ENCODE measurements around the gene ZNF277. TPM values are rescaled to one million over a fixed set of nuclear protein-coding genes. Genes with fewer than 3 reads are reported as not detected.
"Not testable (repeated sequence)": the region's sequence is repeated elsewhere in the genome, so short reads cannot be mapped to it uniquely, and the experiment has no call there.

The ZNF277 gene
- total and polyA plus RNA-seq, 7 experiments from 2014 or later: 19.5 to 38.8 (median 25.9) TPM

DNA sequence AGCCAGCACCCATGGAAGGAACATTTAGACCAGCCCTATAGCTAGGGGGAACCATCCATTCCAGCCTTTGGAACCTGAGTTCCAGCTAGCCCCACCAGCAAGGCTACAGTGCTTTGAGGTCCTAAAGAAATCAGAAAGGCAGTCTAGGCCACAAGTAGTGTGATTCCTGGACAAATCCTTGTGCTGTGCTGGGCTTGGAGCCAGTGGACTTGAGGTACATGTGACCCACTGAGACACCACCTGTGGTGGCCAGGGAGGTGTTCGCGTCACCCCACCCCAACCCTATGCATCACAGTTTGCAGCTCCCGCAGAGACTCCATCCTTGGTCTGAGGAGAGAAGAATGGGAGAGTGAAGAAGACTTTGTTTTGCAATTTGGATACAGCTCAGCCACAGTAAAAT is 31.8 kb downstream of the ZNF277 start:
- H3K4me3 Mint-ChIP-seq: no peak overlapping the region
- no peak overlapping the region for H3K4me3 ChIP-seq (ENCODE audit: low read length)
- no peaks in the 10 kb centered on the region for H3K27me3 Mint-ChIP-seq
- ATAC-seq (no peak), DNase-seq (no peak)
- no peaks in the 10 kb centered on the region for H3K4me1 ChIP-seq (ENCODE audit: control insufficient read depth in 2 of 2, insufficient read depth in 2 of 2, low read length in 2 of 2)
- H3K9me3 Mint-ChIP-seq: peaks cover 0 to 31% (median 8%) of the 10 kb centered on the region in 11 donors
- CTCF ChIA-PET: no interaction called here
- intact Hi-C loops (cut with micrococcal nuclease): no loop called here
- no peaks in the 10 kb centered on the region for H3K27me3 ChIP-seq (ENCODE audit: control insufficient read depth in 2 of 2, insufficient read depth in 2 of 2, low read length in 2 of 2)
- H3K36me3 Mint-ChIP-seq: peaks cover 4 to 60% (median 52%) of the 10 kb centered on the region in 5 donors
- POLR2A ChIA-PET: no interaction called here
- no peak overlapping the region for H3K27ac Mint-ChIP-seq
- H3K36me3 ChIP-seq (ENCODE audit: control insufficient read depth in 2 of 3, insufficient read depth in 3 of 3, low read length in 3 of 3): no peaks in the 10 kb centered on the region
- peaks cover under 1 to 23% (median 5%) of the 10 kb centered on the region in 7 donors for H3K4me1 Mint-ChIP-seq
- H3K27ac ChIP-seq (ENCODE audit: low read depth, low read length): no peak overlapping the region
- H3K9me3 ChIP-seq (ENCODE audit: control insufficient read depth in 2 of 3, low read length in 3 of 3): no peaks in the 10 kb centered on the region

DNA sequence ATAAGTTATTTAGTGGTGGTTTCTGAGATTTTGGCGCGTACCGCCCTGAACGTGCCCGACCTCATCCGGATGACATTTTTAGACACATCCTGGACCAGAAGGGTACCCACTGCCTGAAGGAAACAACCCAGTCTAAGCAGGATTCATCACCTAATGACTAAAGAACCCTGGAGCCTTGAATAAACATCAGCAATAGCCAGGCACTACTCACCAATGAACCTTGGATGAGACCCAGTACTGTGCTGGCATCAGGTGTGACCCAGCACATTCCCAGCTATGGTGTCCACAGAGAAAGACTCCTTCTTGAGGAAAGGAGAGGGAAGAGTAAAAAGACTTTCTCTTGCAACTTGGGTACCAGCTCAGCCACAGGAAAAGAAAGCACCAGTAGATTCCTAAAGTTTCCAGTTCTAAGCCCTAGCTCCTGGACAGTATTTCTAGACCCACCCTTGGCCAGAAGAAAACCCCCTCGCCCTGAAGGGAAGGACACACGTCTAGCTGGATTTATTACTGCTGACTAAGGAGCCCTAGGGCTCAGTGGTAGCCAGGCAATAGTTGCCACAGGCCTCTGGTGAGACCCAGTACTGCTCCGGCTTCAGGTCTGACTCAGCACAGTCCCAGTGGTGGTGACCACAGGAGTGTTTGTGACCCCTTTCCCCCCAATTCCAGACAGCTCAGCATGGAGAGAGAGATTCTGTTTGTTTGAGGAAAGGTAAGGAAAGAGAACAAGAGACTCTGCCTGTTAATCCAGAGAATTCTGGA is 32.5 kb downstream of the ZNF277 start:
- intact Hi-C loops (cut with micrococcal nuclease): no loop called here
- Mint-ChIP-seq H3K27me3 (no peaks in the 10 kb centered on the region), H3K4me1 (peaks cover 0 to 22% (median 5%) of the 10 kb centered on the region in 7 donors), H3K36me3 (peaks cover 4 to 59% (median 51%) of the 10 kb centered on the region in 5 donors), H3K4me3 (no peak overlapping the region), H3K9me3 (peaks cover 0 to 27% (median 8%) of the 10 kb centered on the region in 11 donors), H3K27ac (no peak overlapping the region)
- DNase-seq (no peak), ATAC-seq (no peak)
- ChIA-PET CTCF (interaction anchor here (0.6 kb wide), 1 partner anchor 12 kb away, joined by 3 read pairs; no protein-coding TSS in a partner anchor), POLR2A (no interaction called here)
- Histone ChIP-seq H3K4me1 (ENCODE audit: control insufficient read depth in 2 of 2, insufficient read depth in 2 of 2, low read length in 2 of 2) (no peaks in the 10 kb centered on the region), H3K27me3 (ENCODE audit: control insufficient read depth in 2 of 2, insufficient read depth in 2 of 2, low read length in 2 of 2) (no peaks in the 10 kb centered on the region), H3K36me3 (ENCODE audit: control insufficient read depth in 2 of 3, insufficient read depth in 3 of 3, low read length in 3 of 3) (no peaks in the 10 kb centered on the region), H3K9me3 (ENCODE audit: control insufficient read depth in 2 of 3, low read length in 3 of 3) (no peaks in the 10 kb centered on the region), H3K4me3 (ENCODE audit: low read length) (no peak overlapping the region), H3K27ac (ENCODE audit: low read depth, low read length) (no peak overlapping the region)

DNA sequence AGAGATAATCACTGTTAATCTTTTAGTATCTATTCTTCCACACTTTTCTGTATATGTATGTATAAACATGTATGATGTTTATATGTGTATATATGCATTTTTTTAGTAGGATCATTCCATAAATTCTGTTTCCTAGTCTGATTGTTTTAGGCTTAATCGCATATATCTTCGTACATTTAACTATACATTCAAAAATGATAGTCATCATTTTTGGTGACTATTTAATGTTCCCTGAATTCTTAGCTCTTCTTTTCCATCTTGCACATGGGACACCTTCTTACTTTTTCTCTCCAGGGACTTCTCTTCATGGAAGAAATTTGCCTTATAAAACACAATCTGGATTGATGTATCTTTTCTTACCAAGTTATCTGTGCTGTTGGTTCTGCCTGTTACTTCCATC is 42.1 kb downstream of the ZNF277 start:
- CTCF ChIA-PET: no interaction called here
- no peaks in the 10 kb centered on the region for H3K4me1 ChIP-seq (ENCODE audit: control insufficient read depth in 2 of 2, insufficient read depth in 2 of 2, low read length in 2 of 2)
- no peak overlapping the region for H3K4me3 ChIP-seq (ENCODE audit: low read length)
- DNase-seq (no peak), ATAC-seq (no peak)
- H3K27ac Mint-ChIP-seq: no peak overlapping the region
- H3K36me3 Mint-ChIP-seq: peaks cover 2 to 32% (median 16%) of the 10 kb centered on the region in 5 donors
- no peaks in the 10 kb centered on the region for H3K27me3 ChIP-seq (ENCODE audit: control insufficient read depth in 2 of 2, insufficient read depth in 2 of 2, low read length in 2 of 2)
- H3K4me3 Mint-ChIP-seq: no peak overlapping the region
- no peaks in the 10 kb centered on the region for H3K27me3 Mint-ChIP-seq
- peaks cover 0 to 54% (median 38%) of the 10 kb centered on the region in 7 donors for H3K4me1 Mint-ChIP-seq
- no peaks in the 10 kb centered on the region for H3K36me3 ChIP-seq (ENCODE audit: control insufficient read depth in 2 of 3, insufficient read depth in 3 of 3, low read length in 3 of 3)
- no peaks in the 10 kb centered on the region for H3K9me3 ChIP-seq (ENCODE audit: control insufficient read depth in 2 of 3, low read length in 3 of 3)
- no peak overlapping the region for H3K27ac ChIP-seq (ENCODE audit: low read depth, low read length)
- intact Hi-C loops (cut with micrococcal nuclease): no loop called here
- POLR2A ChIA-PET: no interaction called here
- H3K9me3 Mint-ChIP-seq: peaks cover 0 to 10% (median 0%) of the 10 kb centered on the region in 11 donors

DNA sequence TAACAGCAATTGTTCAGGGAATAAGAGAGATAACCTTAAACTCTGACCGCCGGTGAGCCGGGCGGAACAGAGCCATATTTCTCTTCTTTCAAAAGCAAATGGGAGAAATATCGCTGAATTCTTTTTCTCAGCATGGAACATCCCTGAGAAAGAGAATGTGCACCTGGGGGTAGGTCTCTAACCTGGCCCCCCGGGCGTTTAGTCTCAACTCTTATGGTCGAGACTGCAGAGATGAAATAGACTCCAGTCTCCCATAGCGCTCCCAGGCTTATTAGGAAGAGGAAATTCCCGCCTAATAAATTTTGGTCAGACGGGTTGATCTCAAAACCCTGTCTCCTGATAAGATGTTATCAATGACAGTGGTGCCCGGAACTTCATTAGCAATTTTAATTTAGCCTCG is 43.5 kb downstream of the ZNF277 start:
- ATAC-seq; H3K9me3 ChIP-seq (ENCODE audit: control insufficient read depth in 2 of 3, low read length in 3 of 3); H3K4me3 Mint-ChIP-seq; CTCF ChIA-PET; POLR2A ChIA-PET; H3K27ac Mint-ChIP-seq; H3K4me1 ChIP-seq (ENCODE audit: control insufficient read depth in 2 of 2, insufficient read depth in 2 of 2, low read length in 2 of 2); intact Hi-C loops (cut with micrococcal nuclease); H3K4me3 ChIP-seq (ENCODE audit: low read length); H3K27me3 ChIP-seq (ENCODE audit: control insufficient read depth in 2 of 2, insufficient read depth in 2 of 2, low read length in 2 of 2); H3K36me3 ChIP-seq (ENCODE audit: control insufficient read depth in 2 of 3, insufficient read depth in 3 of 3, low read length in 3 of 3); DNase-seq; H3K27ac ChIP-seq (ENCODE audit: low read depth, low read length); H3K27me3 Mint-ChIP-seq: not testable (repeated sequence)
- Mint-ChIP-seq H3K9me3 (peaks cover 0 to 10% (median 0%) of the 10 kb centered on the region in 11 donors), H3K36me3 (peaks cover 2 to 29% (median 14%) of the 10 kb centered on the region in 5 donors), H3K4me1 (peaks cover 0 to 67% (median 52%) of the 10 kb centered on the region in 7 donors)

DNA sequence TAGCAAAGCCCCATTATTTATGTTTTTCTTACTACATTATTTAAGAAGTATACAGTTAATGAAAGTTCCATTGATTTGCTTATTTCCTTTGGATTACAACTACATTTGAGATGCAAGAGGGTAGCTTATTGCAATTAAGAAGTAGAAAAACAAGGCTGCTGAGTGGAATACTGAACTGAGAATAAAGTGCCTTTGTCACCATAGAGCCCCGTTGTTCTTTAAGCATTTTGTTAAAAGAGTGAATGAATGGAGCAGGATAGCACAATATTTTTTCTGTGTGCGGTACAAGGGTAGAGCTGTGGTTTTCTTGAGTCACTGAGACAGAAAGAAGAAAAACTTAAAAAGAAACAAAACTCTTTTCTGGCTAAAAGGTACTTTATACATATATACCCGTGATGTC is 45.6 kb downstream of the ZNF277 start:
- peaks cover 0 to 80% (median 51%) of the 10 kb centered on the region in 7 donors for H3K4me1 Mint-ChIP-seq
- CTCF ChIA-PET: no interaction called here

DNA sequence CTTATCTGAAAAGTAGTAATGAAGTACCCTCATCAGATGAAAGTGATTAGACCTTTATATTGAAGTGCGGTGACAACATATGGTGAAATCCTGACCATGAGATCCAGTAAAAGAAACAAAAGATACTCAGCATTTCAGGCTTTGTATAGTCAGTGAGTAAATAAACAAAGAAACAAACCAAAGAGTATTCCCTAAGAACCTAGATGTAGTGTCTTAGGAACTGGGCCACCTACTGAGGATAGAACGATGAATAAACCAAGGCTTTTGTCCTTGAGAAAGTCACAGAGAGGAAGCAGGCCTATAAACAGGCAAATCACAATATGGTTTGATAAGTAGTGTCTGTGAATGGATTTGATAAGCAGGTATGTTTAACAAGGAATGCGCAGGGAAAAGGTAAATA is 46.2 kb downstream of the ZNF277 start:
- H3K27ac Mint-ChIP-seq: no peak overlapping the region
- peaks cover 0 to 16% (median 7%) of the 10 kb centered on the region in 5 donors for H3K36me3 Mint-ChIP-seq
- Histone ChIP-seq H3K27me3 (ENCODE audit: control insufficient read depth in 2 of 2, insufficient read depth in 2 of 2, low read length in 2 of 2) (no peaks in the 10 kb centered on the region), H3K4me1 (ENCODE audit: control insufficient read depth in 2 of 2, insufficient read depth in 2 of 2, low read length in 2 of 2) (no peaks in the 10 kb centered on the region), H3K9me3 (ENCODE audit: control insufficient read depth in 2 of 3, low read length in 3 of 3) (no peaks in the 10 kb centered on the region), H3K4me3 (ENCODE audit: low read length) (no peak overlapping the region), H3K36me3 (ENCODE audit: control insufficient read depth in 2 of 3, insufficient read depth in 3 of 3, low read length in 3 of 3) (no peaks in the 10 kb centered on the region), H3K27ac (ENCODE audit: low read depth, low read length) (no peak overlapping the region)
- DNase-seq (no peak), ATAC-seq (no peak)
- no peak overlapping the region for H3K4me3 Mint-ChIP-seq
- H3K4me1 Mint-ChIP-seq: peaks cover 0 to 82% (median 49%) of the 10 kb centered on the region in 7 donors
- POLR2A ChIA-PET: no interaction called here
- intact Hi-C loops (cut with micrococcal nuclease): no loop called here
- no peaks in the 10 kb centered on the region for H3K27me3 Mint-ChIP-seq
- H3K9me3 Mint-ChIP-seq: peaks cover 0 to 2% (median 0%) of the 10 kb centered on the region in 11 donors
- CTCF ChIA-PET: no interaction called here

More for the DNA sequence above, 45.6 kb downstream of the ZNF277 start:
- H3K27me3 Mint-ChIP-seq: no peaks in the 10 kb centered on the region
- peaks cover 0 to 20% (median 9%) of the 10 kb centered on the region in 5 donors for H3K36me3 Mint-ChIP-seq
- Histone ChIP-seq H3K4me1 (ENCODE audit: control insufficient read depth in 2 of 2, insufficient read depth in 2 of 2, low read length in 2 of 2) (no peaks in the 10 kb centered on the region), H3K9me3 (ENCODE audit: control insufficient read depth in 2 of 3, low read length in 3 of 3) (no peaks in the 10 kb centered on the region), H3K4me3 (ENCODE audit: low read length) (no peak overlapping the region), H3K27ac (ENCODE audit: low read depth, low read length) (no peak overlapping the region), H3K36me3 (ENCODE audit: control insufficient read depth in 2 of 3, insufficient read depth in 3 of 3, low read length in 3 of 3) (no peaks in the 10 kb centered on the region), H3K27me3 (ENCODE audit: control insufficient read depth in 2 of 2, insufficient read depth in 2 of 2, low read length in 2 of 2) (no peaks in the 10 kb centered on the region)
- peak overlapping the region in 1 of 9 donors; percentile 35 for H3K27ac Mint-ChIP-seq
- no peak for DNase-seq
- intact Hi-C loops (cut with micrococcal nuclease): no loop called here
- POLR2A ChIA-PET: no interaction called here
- peaks cover 0 to 2% (median 0%) of the 10 kb centered on the region in 11 donors for H3K9me3 Mint-ChIP-seq
- ATAC-seq: no peak
- no peak overlapping the region for H3K4me3 Mint-ChIP-seq

DNA sequence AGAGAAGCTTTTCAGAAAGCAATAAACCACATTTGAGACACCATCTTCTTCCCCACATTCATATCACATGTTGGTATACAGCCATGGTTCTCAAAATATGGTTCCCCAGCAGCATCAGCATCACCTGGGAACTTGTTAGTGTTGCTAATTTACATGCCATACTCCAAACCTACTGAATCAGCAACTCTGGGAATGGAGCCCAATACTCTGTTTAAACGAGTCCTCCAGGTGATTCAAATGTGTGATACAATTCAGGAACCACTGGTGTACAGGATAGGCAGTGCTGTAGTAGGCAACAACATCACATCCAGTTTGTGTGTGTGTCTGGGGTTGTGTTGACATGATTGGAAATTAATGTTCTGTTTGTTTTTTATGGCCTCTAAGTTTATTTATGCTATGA is 47.7 kb downstream of the ZNF277 start:
- Mint-ChIP-seq H3K27me3 (no peaks in the 10 kb centered on the region), H3K4me3 (no peak overlapping the region), H3K4me1 (peaks cover 0 to 69% (median 48%) of the 10 kb centered on the region in 7 donors), H3K27ac (no peak overlapping the region), H3K36me3 (peaks cover 0 to 12% (median 7%) of the 10 kb centered on the region in 5 donors), H3K9me3 (peaks cover 0 to 2% (median 0%) of the 10 kb centered on the region in 11 donors)
- ATAC-seq: no peak
- intact Hi-C loops (cut with micrococcal nuclease): no loop called here
- Histone ChIP-seq H3K27ac (ENCODE audit: low read depth, low read length) (no peak overlapping the region), H3K4me3 (ENCODE audit: low read length) (no peak overlapping the region), H3K36me3 (ENCODE audit: control insufficient read depth in 2 of 3, insufficient read depth in 3 of 3, low read length in 3 of 3) (no peaks in the 10 kb centered on the region), H3K27me3 (ENCODE audit: control insufficient read depth in 2 of 2, insufficient read depth in 2 of 2, low read length in 2 of 2) (no peaks in the 10 kb centered on the region), H3K4me1 (ENCODE audit: control insufficient read depth in 2 of 2, insufficient read depth in 2 of 2, low read length in 2 of 2) (no peaks in the 10 kb centered on the region), H3K9me3 (ENCODE audit: control insufficient read depth in 2 of 3, low read length in 3 of 3) (no peaks in the 10 kb centered on the region)
- ChIA-PET POLR2A (no interaction called here), CTCF (no interaction called here)
- DNase-seq: no peak
